ENCODE data around the gene NEK11. TPM values are rescaled to one million over a fixed set of nuclear protein-coding genes. Genes with fewer than 3 reads are reported as not detected.

The NEK11 gene
- polyA plus RNA-seq, 1 donor (not counting 4 experiments of a cell fraction or from before 2014, with no cell fraction given): 9.4 TPM

DNA sequence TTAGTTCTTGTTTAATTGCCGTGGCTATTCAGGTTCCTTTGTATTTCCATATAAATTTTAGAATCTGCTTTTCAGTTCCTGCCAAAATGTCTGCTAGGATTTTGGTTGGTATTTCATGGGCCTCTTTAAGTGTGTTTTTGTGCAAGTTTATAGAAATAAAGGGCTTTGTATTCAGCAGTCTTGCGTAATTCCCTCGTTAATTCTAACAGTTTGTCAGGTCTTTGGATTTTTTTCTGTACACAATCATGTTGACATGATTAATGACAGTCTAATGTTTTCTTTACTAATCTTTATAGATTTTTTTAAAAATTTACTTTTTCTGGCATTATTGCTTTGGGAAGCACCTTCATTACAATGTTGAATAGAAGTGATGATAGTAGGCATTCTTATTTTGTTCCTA is 120.9 kb downstream of the NEK11 start:
- dilution Hi-C loops (cut with MboI; ENCODE audit: extremely low pct_ligation_motif_present, low sequenced_read_pairs): no loop called here
- FAIRE-seq (no peak), DNase-seq (ENCODE audit: low read depth, low spot score) (no peak)
- no peak for TF ChIP-seq EZH2 (IDR thresholded peaks at IDR 0.05; ENCODE audit: low read length)
- TF ChIP-seq, protein P1, sequence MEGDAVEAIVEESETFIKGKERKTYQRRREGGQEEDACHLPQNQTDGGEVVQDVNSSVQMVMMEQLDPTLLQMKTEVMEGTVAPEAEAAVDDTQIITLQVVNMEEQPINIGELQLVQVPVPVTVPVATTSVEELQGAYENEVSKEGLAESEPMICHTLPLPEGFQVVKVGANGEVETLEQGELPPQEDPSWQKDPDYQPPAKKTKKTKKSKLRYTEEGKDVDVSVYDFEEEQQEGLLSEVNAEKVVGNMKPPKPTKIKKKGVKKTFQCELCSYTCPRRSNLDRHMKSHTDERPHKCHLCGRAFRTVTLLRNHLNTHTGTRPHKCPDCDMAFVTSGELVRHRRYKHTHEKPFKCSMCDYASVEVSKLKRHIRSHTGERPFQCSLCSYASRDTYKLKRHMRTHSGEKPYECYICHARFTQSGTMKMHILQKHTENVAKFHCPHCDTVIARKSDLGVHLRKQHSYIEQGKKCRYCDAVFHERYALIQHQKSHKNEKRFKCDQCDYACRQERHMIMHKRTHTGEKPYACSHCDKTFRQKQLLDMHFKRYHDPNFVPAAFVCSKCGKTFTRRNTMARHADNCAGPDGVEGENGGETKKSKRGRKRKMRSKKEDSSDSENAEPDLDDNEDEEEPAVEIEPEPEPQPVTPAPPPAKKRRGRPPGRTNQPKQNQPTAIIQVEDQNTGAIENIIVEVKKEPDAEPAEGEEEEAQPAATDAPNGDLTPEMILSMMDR (optimal IDR thresholded peaks at IDR 0.05 in 1 of 3, IDR thresholded peaks at IDR 0.05 in 1 of 3, conservative IDR thresholded peaks at IDR 0.05 in 1 of 3; ENCODE audit: extremely low read depth in 1 of 3, insufficient read depth in 2 of 3, low read length in 3 of 3): no peak
- Histone ChIP-seq H3K9me1 (ENCODE audit: control insufficient read depth, extremely low read depth, insufficient read depth, low read length) (no peaks in the 10 kb centered on the region), H3K4me2 (ENCODE audit: control insufficient read depth, extremely low read depth, insufficient read depth, low read depth, low read length) (no peak overlapping the region), H3K79me2 (ENCODE audit: control insufficient read depth, insufficient read depth, low read length) (no peaks in the 10 kb centered on the region), H3K4me3 (ENCODE audit: control insufficient read depth in 2 of 3, extremely low read depth in 1 of 3, insufficient read depth in 2 of 3, low read depth in 1 of 3, low read length in 3 of 3) (no peak overlapping the region), H2AFZ (ENCODE audit: control insufficient read depth, low read length) (no peak overlapping the region), H3K9me3 (ENCODE audit: control insufficient read depth, low read depth, low read length) (no peaks in the 10 kb centered on the region), H3K4me1 (ENCODE audit: control insufficient read depth, extremely low read depth, insufficient read depth, low read length) (peaks cover 4% of the 10 kb centered on the region), H3K36me3 (ENCODE audit: control insufficient read depth in 2 of 2, extremely low read depth in 1 of 2, insufficient read depth in 2 of 2, low read length in 2 of 2) (no peaks in the 10 kb centered on the region), H4K20me1 (ENCODE audit: control insufficient read depth, extremely low read depth, insufficient read depth, low read length) (no peaks in the 10 kb centered on the region), H3K27me3 (ENCODE audit: control insufficient read depth, extremely low read depth, insufficient read depth, low read length) (no peaks in the 10 kb centered on the region), H3K27ac (ENCODE audit: control insufficient read depth, insufficient read depth, low read length) (no peak overlapping the region), H3K9ac (ENCODE audit: control insufficient read depth, extremely low read depth, insufficient read depth, low read length) (no peak overlapping the region)

DNA sequence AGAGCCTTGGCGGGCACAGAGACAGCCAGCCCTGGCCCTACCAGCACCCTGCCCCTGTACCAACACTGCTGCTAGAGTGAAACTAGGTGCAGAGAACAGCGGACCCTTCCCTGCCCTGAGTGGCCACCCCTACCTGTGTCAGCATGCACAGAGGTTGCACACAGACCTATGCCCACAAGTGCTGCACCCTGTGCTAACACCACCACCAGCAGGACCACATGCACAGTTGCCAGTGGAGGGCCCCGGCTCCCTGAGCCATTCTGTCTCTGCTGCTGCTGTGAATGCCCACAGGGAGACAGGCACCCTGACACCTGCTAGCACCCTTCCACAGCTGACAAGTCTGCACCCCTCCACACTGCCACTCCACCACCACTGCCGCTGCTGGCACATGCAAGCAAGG is 131.8 kb downstream of the NEK11 start:
- no peak for TF ChIP-seq EZH2 (IDR thresholded peaks at IDR 0.05; ENCODE audit: low read length)
- TF ChIP-seq, protein P1 (optimal IDR thresholded peaks at IDR 0.05 in 1 of 3, IDR thresholded peaks at IDR 0.05 in 1 of 3, conservative IDR thresholded peaks at IDR 0.05 in 1 of 3; ENCODE audit: extremely low read depth in 1 of 3, insufficient read depth in 2 of 3, low read length in 3 of 3): no peak
- dilution Hi-C loops (cut with MboI; ENCODE audit: extremely low pct_ligation_motif_present, low sequenced_read_pairs): no loop called here
- no peak for FAIRE-seq

More for the DNA sequence above, 131.8 kb downstream of the NEK11 start:
- no peaks in the 10 kb centered on the region for H3K4me1 ChIP-seq (ENCODE audit: control insufficient read depth, extremely low read depth, insufficient read depth, low read length)
- no peaks in the 10 kb centered on the region for H4K20me1 ChIP-seq (ENCODE audit: control insufficient read depth, extremely low read depth, insufficient read depth, low read length)
- no peak overlapping the region for H3K4me3 ChIP-seq (ENCODE audit: control insufficient read depth in 2 of 3, extremely low read depth in 1 of 3, insufficient read depth in 2 of 3, low read depth in 1 of 3, low read length in 3 of 3)
- no peak overlapping the region for H3K27ac ChIP-seq (ENCODE audit: control insufficient read depth, insufficient read depth, low read length)
- no peak overlapping the region for H3K4me2 ChIP-seq (ENCODE audit: control insufficient read depth, extremely low read depth, insufficient read depth, low read depth, low read length)
- no peaks in the 10 kb centered on the region for H3K27me3 ChIP-seq (ENCODE audit: control insufficient read depth, extremely low read depth, insufficient read depth, low read length)
- no peaks in the 10 kb centered on the region for H3K9me1 ChIP-seq (ENCODE audit: control insufficient read depth, extremely low read depth, insufficient read depth, low read length)
- DNase-seq (ENCODE audit: low read depth, low spot score): no peak
- H3K79me2 ChIP-seq (ENCODE audit: control insufficient read depth, insufficient read depth, low read length): no peaks in the 10 kb centered on the region
- H3K36me3 ChIP-seq (ENCODE audit: control insufficient read depth in 2 of 2, extremely low read depth in 1 of 2, insufficient read depth in 2 of 2, low read length in 2 of 2): no peaks in the 10 kb centered on the region
- H3K9me3 ChIP-seq (ENCODE audit: control insufficient read depth, low read depth, low read length): no peaks in the 10 kb centered on the region
- no peak overlapping the region for H2AFZ ChIP-seq (ENCODE audit: control insufficient read depth, low read length)
- no peak overlapping the region for H3K9ac ChIP-seq (ENCODE audit: control insufficient read depth, extremely low read depth, insufficient read depth, low read length)

All from keratinocyte (primary cell).